ENCODE measurements around the gene FAM228A.

DNA sequence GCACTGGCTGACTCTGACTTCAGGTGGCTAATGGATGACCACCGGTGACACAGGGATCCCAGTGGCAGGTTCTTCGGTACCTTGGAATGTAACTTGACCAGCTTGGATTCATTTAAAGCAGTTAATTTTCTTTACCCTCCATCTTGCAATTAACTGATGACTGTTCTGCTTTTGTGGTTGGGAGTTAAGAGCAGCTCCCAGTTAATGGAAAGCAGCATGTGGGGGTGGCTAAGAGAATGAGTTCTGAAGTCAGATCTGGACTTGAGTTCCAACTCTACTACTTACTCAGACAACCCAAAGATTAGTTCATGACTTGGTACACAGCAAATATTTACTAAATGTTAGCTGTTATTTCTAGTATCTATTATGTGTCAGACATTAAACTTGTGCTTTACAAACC, 58.5 kb downstream of the FAM228A start:
- TF ChIP-seq, protein P1, sequence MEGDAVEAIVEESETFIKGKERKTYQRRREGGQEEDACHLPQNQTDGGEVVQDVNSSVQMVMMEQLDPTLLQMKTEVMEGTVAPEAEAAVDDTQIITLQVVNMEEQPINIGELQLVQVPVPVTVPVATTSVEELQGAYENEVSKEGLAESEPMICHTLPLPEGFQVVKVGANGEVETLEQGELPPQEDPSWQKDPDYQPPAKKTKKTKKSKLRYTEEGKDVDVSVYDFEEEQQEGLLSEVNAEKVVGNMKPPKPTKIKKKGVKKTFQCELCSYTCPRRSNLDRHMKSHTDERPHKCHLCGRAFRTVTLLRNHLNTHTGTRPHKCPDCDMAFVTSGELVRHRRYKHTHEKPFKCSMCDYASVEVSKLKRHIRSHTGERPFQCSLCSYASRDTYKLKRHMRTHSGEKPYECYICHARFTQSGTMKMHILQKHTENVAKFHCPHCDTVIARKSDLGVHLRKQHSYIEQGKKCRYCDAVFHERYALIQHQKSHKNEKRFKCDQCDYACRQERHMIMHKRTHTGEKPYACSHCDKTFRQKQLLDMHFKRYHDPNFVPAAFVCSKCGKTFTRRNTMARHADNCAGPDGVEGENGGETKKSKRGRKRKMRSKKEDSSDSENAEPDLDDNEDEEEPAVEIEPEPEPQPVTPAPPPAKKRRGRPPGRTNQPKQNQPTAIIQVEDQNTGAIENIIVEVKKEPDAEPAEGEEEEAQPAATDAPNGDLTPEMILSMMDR (IDR thresholded peaks at IDR 0.05; ENCODE audit: borderline replicate concordance, extremely low read depth, low read length, poor library complexity, severe bottlenecking): no peak
- TF ChIP-seq EZH2 (IDR thresholded peaks at IDR 0.05; ENCODE audit: borderline replicate concordance, low read depth, low read length, severe bottlenecking): no peak

All from DND-41 (cell line).